DMS153 (cell line): ENCODE data around the gene WNT7B.

Source experiments
- DNase-seq: peaks from one replicate; lab custom pipeline; 2025; lab: John Stamatoyannopoulos, UW

The WNT7B gene

DNA sequence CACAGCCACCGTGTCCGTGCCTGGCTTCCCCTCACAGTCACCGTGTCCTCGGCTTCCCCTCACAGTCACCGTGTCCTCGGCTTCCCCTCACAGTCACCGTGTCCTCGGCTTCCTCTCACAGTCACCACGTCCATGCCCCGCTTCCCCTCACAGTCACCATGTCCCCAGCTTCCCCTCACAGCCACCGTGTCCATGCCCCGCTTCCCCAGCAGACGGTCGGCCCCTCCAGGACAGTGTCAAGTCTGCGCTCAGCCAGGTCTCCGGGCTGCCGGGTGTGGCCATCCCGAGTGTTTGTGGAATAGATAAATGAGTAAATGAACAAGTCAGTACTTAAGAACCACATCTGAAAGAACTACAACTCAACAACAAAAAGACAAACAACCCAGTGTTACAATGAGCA is 23.8 kb downstream of the WNT7B start:
- DNase-seq = no peak

DNA sequence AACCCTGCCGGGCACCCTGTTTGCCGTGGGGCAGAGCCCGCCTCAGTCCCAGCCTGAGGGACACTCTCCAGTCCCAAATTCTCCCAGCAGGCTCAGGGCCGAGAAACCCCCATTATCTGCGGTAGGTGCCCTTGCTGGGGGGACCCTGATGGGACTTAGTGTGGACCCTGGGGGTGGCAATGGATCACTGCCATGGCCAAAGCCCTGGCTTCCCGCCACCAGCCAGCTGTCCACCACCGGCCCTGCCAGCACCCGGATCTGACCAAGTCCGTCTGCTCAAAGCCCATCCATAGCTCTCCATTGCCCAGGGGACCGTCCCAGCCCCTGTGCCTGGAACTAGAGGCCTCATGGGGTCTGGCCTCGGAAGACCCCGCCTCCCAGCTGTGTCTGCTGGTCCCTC is 24.4 kb downstream of the WNT7B start:
- DNase-seq = no peak

DNA sequence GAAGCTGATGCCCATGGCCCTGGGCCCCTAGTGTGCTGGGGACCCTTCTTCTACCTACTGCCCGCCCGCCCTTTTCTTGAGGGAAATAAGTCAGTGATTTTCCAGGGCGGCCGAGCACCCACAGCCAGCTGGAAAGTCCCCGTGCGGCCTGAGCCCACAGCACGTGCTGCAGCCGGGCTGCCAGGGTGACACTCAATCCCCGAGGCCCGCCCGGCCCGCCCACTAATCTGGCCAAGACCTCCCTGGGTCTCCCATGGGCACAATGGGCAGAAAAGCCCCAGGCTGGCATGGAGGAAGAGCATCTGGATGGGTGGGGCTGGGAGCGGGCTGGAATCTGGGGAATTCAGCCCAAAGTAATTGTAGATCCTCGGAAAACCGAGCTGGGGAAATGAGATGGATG is 24.8 kb downstream of the WNT7B start:
- no peak for DNase-seq

DNA sequence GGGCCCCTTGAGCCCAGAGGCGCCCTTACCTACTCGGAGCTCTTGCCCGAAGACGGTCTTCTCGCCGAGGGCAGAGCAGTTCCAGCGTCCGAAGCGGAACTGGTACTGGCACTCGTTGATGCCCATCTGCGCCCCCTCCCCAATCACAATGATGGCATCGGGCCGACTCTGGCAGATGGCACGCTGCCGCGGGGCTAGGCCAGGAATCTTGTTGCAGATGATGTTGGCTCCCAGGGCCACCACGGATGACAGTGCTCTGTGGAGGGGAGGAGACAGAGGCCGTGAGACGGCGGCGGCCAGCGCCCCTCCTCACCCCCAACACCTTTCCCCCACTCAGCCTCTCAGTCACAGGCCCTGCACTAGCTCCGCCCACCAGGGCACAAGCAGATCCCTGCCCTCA is 27.1 kb downstream of the WNT7B start:
- no peak for DNase-seq

DNA sequence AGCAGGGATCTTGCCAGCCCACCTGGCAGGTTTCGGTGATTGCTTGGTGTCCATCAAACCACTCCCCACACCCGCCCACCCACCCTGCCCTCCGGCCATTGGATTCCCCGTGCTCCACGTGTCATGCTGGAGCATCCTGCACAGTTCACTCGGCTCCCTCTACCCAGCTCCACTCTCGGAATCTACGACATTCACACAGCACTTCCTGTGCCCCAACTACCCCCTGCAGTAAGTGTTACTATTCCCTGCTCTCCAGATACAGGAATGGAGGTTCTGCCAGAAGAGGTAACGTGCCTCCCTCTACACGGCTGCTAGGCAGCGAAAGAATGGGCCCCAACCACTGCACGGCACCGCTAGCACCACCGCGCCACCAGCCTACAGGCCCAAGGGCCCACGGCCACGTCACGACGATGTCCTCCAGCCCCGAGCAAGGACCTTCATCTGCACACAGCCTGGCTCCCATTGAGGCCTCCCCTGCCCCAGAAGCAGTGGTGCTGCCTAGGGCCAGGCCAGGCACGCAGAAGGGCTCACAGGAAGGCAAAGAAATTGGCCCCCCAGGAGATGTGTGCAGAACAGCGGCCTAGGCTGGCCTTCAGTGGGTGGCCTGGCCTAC is 27.6 kb downstream of the WNT7B start:
- DNase-seq = no peak

DNA sequence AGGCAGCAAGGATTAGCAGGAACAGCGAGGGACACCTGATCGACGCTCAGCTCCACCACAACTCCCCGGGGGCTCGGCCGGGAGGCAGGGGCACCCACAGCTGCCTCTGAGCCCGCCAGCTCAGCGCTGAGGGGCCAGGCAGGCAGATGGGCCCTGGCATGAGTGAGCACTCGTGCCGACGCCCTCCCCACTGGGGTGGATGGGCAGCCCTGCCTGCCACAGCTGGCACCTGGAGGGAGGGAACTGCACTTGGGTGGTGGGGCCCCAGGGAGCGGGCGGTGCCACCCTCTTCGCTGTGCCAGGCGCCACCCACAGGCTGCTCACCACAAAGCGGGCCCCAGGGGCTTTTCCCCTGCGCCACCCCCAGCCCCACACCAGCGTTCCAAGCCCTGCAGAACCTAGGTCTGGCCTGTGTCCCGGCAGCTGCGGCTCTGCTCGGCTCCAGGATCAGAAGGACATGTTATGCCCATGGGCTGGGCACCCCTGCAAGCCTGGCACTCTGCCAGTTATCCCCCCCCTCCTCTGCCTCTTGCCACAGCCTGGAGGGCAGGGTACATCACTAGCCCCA is 28.8 kb downstream of the WNT7B start:
- DNase-seq = peak; percentile 41

DNA sequence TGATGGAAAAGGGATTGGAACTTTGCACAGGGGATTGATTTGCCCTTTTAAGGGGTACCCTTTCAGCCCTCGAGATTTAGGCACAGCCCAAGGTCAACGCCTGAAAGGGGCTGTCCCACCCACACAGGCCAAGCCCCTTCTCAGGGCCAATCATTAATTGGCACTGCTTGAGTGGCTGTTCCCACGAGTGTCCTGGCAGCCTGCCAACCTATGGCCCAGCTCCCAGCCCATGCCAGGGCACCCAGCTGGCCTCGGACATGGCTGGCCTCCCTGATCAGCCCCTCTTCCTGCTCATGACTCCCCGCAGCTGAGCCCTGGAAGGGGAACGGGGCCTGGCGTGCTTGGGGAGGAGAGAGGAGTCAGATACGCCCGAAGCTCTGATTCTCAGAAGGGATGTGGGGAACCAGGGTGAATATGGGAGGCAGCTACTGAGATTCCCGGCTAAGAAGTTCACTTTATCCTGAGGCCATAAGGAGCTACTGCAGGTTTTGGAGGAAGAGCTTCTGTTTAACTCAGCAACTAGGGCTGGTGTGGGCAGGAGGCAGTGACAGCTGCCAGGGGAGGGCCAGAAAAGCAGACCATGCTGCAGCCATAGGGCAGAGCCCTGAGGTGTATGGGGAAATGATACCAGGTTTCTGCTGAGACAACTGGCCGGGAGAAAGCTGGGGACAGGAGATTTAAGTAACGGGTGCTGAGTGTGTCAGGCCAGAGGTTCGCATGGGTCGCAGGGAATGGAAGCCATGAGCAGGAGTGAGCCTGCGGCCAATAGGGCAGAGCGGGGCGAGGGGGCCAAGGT is 30.0 kb downstream of the WNT7B start:
- no peak for DNase-seq

DNA sequence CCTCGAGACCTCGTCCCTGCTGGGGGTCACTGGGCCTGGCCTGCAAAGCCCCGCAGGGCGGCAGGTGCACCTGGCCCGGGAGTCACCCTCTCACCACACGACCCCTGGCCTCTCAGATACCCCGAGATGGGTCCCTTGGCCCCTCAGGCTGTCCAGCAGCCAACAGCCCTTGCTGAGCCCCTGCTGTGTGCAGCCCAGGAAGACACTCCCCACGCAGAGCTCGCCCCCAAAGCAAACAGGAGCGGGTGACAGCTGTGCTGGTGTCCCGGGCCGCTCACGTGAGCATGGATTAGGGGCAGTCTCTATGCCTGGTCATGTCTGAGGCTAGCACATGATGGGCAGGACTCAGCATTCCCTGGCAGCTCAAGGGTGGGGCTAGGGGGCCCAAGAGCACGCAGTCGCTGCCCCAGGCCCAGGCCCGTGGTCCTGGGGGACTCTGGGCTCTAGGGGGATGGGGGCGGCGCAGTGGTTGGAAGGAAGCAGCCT is 31.3 kb downstream of the WNT7B start:
- no peak for DNase-seq

DNA sequence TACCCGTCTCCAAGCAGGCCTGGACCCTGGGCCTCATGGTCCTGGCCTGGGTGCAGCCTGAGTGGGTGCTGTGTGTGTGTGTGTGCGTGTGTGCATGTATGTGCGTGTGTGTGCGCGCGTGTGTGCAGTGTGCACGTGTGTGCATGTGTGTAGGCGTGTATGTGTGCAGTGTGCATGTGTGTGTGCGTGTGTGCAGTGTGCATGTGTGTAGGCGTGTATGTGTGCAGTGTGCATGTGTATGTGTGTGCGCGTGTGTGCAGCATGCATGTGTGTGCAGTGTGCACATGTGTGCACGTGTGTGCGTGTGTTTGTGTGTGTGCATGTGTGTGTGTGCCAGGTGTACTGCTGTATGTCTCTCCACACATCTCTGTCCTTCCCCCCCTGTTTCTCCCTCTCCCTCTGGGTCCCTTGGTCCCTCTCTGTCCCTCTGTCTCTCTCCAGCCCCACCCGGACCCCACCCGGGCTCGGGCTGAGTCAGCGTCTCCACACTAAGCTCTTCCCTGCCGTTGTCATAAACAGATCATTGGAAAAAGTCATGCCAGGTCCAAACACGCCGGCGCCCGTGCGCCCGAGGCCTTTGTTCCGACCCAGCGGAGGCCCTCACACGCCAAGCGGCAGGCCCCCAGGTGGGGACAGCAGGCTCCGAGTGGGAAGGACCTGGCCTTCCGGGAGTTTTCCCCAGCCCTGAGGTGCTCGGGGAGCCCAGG is 34.0 kb downstream of the WNT7B start:
- no peak for DNase-seq

DNA sequence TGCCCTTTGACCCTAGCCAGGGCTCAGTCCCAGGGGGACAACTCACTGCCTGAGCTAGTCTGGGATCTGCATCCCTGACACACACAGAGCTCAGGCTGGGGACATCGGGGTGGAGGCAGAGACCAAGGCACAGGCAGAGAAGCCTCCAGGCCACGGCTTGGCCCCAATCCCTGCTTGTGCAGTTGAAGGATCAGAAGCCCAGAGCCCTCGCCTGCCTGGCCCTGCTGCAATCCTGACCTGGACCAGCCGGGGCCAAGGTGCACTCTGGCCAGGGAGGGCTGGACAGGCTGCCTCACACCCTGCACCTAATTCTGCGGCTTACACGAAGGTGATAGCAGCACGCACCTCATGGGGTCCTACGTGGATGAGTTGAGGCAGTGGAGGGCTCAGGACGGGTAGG is 34.6 kb downstream of the WNT7B start:
- DNase-seq = no peak

DNA sequence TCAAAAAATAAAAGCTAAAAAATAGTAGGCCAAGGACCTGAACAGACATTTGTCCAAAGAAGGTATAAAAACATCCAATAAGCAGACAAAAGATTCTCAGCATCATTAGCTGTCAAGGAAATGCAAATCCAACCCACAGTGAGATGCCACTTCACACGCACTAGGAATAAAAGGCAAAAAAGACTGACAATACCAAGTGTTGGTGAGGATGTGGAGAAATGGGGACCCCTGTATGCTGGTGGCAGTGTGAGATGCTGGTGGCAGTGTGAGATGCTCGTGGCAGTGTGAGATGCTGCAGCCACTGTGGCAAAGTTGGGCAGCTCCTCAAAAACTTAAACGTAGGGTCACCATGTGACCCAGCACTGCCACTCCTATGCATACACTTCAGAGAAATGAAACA is 38.0 kb downstream of the WNT7B start:
- no peak for DNase-seq

DNA sequence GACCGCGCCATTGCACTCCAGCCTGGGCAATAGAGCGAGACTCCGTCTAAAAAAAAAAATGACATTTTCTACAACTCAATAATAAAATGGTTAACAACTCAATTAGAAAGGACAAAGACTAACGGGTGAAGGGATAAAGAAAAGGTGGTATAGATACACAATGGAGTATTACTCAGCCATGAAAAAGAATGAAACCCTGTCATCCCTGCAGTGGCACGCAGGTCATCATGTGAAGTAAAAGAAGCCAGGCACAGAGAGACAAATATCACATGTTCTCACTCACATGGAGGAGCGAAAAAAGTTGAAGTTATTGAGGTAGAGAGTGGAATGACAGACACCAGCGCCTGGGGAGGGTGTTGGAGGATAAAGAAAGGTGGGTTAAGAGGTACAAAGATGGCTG is 39.0 kb downstream of the WNT7B start:
- no peak for DNase-seq

DNA sequence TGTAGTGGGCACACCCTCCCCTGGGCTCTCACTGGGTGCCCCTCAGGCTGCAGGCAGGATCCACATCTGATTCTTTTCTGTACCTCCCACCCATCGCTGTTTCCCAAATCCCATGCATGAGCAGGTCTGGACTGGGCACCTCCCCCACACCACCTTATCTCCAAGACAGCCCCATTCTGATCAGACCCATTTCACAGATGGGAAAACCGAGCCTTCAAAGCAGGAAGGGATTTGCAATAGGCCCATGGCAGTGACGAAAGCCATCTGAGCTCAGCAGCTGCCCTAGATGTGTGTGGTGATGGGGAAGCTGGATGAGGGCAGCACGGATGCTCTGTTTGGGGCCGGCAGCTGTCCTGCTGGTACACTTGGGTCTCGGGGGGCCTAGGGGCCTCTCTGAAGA is 41.4 kb downstream of the WNT7B start:
- DNase-seq = no peak

DNA sequence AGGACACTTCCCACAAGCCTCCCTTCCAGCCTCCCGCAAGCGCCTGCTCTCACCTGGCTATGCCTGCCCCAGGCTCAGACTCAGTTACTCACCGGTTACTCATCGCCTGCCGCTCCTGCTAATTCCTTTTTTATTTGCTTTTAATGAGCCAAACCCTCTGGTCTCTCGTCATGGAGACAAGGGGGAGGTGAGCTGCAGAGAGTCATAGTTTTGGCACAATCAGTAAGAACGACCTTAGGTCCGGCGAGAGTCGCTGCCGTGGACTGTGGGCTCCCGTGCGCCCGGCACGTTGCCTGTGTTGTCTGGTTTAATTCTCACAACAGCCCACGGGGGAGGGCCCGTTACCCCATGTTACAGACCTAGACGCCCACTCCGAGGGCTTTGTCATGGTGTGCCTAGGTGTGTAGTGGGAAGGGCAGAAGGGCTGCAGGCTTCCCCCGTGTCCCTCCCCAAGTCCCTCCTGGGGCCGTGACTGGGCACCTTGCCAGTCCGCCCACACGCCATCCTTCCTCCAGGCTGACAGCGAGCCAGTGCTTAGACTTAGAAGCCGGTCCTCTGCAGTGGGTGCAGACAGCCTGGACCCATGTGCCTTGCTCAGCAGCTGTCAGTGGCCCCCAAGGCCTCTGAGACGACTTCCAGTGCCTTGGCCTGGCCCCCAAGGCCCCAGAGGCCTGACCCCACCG is 42.2 kb downstream of the WNT7B start:
- peak; percentile 48 for DNase-seq

DNA sequence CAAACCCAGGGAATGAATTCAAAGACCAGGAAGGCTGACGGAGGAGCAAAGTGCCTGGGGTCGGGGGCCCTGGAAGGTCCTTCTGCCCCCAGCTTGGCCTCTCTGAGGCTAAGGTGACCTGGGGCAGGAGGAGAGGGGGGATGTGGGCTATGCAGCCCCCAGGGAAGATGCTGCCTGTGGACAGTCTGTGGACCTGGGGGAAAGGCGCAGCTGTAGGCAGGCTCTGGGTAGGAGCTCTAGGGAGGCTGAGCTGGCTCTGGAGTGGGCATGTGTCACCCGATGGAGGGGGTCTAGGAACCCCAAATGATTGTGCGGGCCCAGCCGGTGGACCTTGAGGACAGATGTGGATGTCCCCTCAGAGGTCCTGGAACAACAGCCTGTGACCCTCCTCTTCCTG is 42.8 kb downstream of the WNT7B start:
- no peak for DNase-seq

DNA sequence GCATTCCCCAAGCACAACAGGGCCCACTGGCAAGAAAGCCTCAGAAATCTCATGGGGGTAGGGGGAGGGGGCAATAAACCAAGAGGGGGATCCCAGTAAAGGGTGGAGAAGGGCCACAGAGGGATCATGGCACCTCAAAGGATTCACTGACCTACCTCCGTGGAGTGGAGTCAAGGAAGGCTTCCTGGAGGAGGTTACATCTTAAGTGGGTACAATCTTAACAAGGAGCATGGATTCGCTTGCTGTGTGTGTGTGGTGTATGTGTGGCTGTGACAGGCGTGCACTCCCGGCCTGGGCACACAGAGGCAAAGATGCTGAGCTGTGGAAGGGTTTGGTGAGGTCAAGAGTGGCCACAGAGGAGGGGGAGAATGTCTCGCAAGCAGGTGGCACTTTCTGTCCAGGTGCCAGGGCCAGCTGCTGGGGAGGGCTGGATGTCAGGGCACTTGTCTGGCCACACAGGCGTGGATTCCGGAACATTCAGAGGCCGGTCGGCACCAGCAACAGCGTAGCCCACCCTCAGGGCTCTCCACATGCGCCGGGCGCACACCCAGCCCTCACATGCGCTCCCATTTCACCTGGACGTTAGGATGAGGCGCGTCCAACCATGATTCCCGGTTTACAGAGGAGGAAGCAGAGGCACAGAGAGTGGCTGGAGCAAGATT is 43.3 kb downstream of the WNT7B start:
- DNase-seq = no peak

DNA sequence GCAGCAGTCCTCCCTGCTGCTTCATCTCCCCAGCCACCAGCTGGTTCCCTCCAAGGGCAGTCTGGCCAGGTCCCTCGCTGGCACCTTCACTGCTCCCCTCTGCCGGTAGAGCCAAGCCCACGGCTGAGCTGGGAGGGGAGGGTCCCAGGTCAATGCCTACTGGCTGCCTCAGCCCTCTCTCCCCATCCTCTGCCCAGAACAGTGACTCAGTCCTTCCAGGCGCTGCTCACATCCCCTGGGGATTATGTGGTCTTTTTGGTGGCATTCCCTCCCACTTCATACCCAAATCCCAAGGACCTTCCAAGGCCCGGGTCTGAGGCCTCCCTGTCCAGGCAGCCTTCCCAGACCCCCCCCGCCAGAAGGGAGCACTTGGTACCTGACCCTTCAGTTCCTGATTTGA is 44.9 kb downstream of the WNT7B start:
- no peak for DNase-seq

DNA sequence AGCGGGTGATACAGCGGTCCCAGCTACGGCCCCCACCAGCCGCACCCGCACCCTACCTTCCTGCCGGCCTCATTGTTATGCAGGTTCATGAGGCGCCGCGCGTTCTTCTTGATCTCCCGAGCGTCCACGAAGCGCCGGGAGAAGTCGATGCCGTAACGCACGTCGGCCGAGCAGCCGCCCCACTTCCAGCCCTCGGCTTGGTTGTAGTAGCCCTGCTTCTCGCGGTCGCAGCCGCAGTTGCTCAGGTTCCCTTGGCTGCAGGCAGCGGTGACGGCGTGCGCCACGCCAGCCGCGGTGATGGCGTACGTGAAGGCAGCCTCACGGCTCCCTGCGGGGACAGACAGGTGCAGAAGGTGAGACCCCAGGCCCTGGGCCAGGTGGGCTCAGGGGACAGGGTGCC is 45.9 kb downstream of the WNT7B start:
- no peak for DNase-seq

DNA sequence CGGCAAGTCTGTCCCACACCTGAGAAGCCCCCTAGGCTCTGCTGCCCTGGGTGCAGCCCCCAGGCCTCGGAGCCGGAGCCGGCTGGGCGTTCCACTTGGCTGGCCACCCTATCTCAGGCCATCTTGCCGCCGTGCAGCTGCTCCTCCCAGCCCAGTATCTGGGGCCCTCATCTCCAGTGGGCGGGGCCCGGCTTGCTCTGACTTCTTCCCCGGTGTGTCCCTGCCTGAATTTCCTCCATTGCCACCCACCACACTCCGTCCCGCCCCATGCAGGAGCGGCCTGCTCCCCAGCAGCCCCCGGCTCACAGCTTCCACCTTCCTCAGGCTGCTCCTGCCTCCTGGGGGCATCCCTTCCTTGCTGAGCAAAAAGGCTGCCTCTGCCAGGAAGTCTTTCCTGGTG is 46.6 kb downstream of the WNT7B start:
- DNase-seq = no peak

DNA sequence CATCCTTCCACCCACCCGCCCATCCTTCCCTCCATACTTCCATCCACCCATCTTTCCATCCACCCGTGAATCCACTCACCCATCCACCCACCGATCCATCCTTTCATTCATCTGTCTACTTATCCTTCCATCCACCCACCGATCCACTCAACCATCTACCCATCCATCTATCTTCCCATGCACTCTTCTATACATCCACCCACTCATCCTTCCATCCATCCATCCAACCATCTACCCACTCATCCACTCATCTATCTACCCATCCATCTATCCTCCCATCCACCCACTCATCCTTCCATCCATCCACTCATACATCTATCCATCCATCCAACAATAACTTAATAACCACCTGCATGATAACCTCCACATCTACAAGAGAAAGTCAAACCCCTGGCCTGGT is 47.3 kb downstream of the WNT7B start:
- DNase-seq = no peak

DNA sequence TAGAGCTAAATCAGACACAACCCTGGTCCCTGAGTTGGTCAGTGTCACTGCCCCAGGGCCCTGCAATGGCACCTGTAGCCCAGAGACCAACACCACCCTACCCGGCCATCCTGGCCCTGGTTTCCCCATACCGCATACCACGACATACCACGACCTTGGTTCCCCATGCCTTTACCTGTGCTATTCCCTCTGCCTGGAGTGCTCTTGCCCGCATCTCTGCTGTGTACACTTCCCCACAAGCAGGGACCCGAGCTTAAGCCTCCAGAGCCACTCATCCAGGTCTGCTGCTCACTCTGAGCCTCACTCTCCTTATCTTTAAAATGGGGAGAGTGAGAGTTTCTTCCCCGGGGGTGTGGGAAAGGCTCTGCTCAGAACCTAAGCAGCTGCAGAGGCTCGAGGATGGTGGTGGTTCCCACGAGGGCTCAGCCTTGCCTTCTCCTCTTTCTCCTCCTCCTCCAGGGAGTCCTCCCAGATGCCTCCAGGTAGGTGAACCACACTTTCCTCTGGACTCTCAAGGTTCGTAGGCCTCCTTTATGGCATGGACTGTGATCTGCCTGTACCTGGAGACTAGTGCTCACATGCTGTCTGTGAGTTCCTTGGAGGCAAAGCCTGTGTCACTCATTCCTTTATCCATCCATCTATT is 48.1 kb downstream of the WNT7B start:
- DNase-seq = no peak
